NOMO-1 treated with DMSO at 0.1 percent for 48 hours (cell line): ENCODE measurements around the gene NRXN2.
A peak's percentile ranks its signal among the peaks of the same experiment; 100 is the strongest.

Experiments
- DNase-seq: peaks from one replicate; lab custom pipeline; 2025; ENCODE audit not compliant: unreplicated experiment; lab: John Stamatoyannopoulos, UW

Gene NRXN2

DNA sequence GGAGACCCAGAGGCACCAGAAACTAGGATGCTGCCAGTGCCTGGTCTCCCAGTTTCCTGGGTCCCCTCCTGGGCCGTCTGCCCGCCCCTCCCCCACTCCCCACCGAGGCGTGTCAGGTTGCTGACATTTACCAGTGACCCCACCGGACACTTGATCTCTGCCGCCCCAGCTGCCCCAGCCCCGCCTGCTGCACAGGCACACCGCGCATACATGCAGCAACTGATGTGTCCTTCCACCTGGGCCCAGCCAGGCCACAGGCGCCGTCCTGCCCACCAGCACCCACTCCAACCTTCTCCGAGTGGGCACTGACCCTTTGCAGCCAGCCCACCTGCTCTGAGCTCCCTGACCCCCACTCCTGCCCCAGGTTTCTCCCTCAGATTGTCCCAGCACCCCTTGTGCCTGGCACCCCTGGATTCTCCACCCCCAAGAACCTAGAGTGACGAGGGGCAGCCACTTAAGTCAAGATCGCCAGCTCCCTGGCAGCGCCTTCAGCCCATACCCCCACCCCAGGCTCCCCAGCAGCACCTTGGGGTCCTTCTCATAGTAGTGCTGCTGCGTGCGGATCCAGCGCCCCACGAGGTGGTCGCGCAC lies 36.2 kb upstream of the NRXN2 start:
- no peak for DNase-seq

GRCh38 chr11:64758330-64759079 lies 35.5 kb upstream of the NRXN2 start:
- DNase-seq, result no peak

- DNase-seq, result no peak
Observed at GRCh38 chr11:64757549-64758329, 34.7 kb upstream of the NRXN2 start.

GRCh38 chr11:64755681-64756361 lies 32.8 kb upstream of the NRXN2 start:
- DNase-seq, result no peak

DNA sequence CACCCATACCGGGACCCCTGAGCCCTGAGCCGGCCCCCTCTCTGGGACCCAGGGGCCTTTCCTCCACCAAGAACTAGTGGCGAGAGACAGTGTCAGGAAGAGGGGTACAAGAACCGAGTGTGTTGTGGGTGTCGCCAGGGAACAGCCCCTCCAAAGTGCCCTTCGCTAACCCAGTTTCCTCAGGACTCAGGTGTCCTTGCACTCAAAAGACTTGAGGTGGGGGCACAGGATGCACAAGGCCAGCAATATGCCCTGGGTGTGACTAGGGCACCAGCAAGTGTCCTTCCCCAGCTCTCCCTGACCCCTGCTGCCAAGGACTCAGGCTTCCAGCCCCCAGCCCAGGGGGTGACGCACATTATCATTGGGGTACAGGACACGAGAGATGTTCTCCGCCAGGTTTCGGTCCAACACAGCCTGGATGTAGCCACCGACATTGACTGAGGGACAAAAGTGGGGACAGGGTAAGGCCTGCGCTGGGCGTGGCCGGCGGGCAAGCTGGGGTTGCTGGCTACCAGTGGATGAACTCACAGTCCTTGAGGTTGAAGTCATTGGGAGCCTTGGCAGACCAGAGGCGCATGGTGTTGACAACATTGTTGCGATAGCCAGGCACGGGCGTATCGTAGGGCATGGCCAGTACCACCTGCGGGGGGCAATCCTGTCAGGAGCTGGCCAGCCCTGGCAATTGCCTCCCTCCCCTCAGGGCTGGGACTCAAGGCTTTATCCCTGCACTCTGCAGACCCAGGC lies 32.1 kb upstream of the NRXN2 start:
- DNase-seq, result no peak

- DNase-seq, result no peak
Observed at GRCh38 chr11:64754124-64754918, 31.3 kb upstream of the NRXN2 start.

GRCh38 chr11:64753380-64754123 lies 30.6 kb upstream of the NRXN2 start:
- no peak for DNase-seq

DNA sequence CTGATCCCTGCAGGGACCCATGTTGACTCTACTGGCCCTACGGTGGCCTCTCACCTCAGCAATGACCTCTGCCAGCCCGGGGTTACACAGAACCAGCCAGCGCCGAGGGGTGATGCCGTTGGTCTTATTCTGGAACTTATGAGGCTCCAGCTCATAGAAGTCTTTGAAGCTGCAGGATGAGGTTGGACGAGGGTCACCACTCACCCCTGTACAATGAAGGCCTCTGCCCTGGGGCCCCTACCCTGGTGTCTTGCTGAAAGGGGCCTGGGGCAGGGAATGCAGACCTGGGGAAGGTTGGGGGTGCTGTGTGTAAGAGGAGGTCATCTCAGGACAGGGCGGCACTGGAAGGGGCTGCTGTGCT lies 30.0 kb upstream of the NRXN2 start:
- no peak for DNase-seq

GRCh38 chr11:64752175-64752970 lies 29.4 kb upstream of the NRXN2 start:
- DNase-seq, result no peak

DNA sequence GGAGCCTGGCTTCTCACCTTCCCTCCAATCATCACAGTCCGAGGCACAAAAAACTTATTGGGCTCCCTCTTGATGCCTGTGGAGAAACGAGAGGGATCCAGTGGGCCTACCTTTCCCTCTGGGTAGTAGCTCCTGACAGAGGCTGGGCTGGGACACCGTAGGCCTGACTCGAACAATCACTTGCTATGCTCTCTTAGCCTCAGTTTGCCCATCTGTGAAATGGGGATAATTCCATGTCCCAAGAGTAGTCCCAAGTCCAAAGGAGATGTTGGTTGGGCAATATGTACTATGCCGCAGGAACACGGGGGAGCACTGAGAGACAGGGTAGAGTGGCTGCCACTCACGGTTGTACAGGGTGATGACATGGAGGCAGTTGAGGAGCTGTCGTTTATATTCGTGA lies 28.6 kb upstream of the NRXN2 start:
- no peak for DNase-seq

- no peak for DNase-seq
Observed at GRCh38 chr11:64751136-64751535, 28.1 kb upstream of the NRXN2 start.

GRCh38 chr11:64750361-64751054 lies 27.5 kb upstream of the NRXN2 start:
- no peak for DNase-seq

DNA sequence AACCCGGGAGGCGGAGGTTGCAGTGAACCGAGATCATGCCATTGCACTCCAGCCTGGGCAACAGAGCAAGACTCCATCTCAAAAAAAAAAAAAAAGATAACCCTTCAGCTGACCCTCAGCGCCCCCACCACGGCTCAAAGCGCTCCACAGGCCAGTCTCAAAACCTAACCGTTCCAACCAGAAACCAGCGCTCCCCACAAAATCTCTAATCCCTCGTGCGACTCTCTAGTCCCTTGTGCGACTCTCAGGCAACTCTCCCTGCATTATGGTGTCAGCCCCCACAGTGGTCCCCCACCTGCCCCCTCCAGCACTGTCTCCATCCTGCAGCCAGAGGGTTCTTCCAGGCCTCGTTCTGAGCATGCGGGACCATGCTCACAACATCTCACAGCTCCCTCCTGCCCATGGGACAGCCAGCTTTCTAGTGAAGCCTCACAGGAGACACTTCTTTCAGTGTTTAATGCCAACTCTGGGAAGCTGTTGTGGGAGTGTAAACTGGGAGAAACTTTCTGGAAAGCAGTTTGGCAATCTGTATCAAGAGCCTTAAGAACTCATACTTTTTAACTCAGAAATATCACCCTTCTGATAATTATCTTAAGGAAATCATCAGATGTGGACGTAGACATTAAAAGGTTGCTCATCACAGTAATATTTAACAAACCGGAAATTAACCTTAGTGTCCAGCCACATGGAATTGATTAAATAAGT lies 25.1 kb upstream of the NRXN2 start:
- no peak for DNase-seq

DNA sequence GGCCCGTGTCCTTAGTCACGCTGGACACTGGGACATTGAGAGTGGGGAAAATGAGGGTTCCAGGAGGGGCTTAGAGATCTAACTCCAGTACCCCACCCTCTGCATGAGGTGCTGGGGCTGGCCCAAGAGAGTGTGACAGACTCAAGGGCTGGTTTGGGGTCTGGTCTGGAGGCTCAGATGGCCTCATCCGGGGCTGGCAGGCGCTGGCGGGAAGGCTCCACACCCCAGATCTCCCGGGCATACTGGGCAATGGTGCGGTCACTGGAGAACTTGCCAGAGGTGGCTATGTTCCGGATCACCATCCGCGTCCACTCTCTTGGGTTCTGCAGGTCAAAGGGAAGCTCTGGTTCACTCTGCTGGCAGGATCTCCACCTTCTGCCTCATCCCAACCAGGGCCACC lies 23.5 kb upstream of the NRXN2 start:
- DNase-seq, result no peak

- DNase-seq, result no peak
Observed at GRCh38 chr11:64745521-64746328, 22.7 kb upstream of the NRXN2 start.

DNA sequence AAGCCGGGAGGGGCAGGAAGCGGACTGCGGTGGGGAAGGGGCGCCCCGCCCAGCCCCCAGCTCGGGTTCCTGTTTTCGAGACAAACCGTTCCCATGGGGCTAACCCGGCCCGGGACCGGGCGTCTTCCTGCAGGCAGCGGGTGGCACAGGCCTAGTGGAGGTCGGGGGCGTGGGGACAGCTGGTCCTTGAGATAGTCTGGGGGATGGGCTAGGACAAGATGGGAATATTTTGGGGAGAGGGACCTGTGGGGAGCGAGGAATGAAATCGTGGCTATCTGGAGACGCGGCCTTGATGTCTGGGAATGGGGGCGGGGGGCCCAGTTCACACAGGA lies 22.2 kb upstream of the NRXN2 start:
- DNase-seq, result peak; percentile 64
